ENCODE data around the gene MAGOHB.

DNA sequence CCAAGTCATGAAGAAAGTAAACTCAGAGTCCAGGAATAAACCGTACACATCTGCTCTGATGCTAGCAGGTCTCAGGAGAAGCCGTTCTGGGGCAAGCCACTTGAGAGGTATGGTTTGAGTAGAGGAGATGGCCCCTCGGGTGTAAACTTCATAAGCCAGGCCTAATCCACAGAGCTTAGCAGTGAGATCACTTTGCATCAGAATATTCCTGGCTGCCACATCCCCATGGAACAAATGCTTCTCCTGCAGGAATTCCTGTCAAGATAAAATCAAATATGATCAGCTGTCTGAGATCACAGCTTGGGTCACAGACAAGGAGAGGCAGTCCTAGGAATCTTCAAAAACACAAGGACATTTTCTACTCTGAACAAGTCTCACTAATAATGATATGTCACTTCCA, 11.2 kb upstream of the MAGOHB start:
- no peak for TF ChIP-seq CTCF (IDR thresholded peaks at IDR 0.05; ENCODE audit: insufficient read depth, low read depth, low read length)
- TF ChIP-seq EZH2 (IDR thresholded peaks at IDR 0.05; ENCODE audit: insufficient read depth, low read length): no peak
